ENCODE data around the gene IMMP2L. TPM values are rescaled to one million over a fixed set of nuclear protein-coding genes. Genes with fewer than 3 reads are reported as not detected.

The IMMP2L gene
- polyA plus RNA-seq, 1 of the 3 experiments (the other 2 are of a cell fraction): 10.7 TPM

GRCh38 chr7:111030336-111030735 lies 532.0 kb downstream of the IMMP2L start:
- TF ChIP-seq FOSL2 (IDR thresholded peaks at IDR 0.05; ENCODE audit: borderline replicate concordance, low read depth) (no peak), FOXJ3 (CRISPR knock-in tag; IDR thresholded peaks at IDR 0.05) (no peak), JUND (IDR thresholded peaks at IDR 0.05) (no peak), FOXM1 (IDR thresholded peaks at IDR 0.05; ENCODE audit: low read depth) (no peak), YY1 (IDR thresholded peaks at IDR 0.05; ENCODE audit: low read depth) (no peak), RXRA (IDR thresholded peaks at IDR 0.05; ENCODE audit: borderline replicate concordance, low read depth) (no peak), MEF2A (IDR thresholded peaks at IDR 0.05; ENCODE audit: borderline replicate concordance, low read depth) (no peak), ZBTB33 (IDR thresholded peaks at IDR 0.05; ENCODE audit: borderline replicate concordance, low read depth) (no peak), TAF1 (IDR thresholded peaks at IDR 0.05; ENCODE audit: borderline replicate concordance, low read depth, low read length) (no peak), POLR2AphosphoS5 (IDR thresholded peaks at IDR 0.05; ENCODE audit: low read depth, low read length) (no peak), MAX (IDR thresholded peaks at IDR 0.05; ENCODE audit: low read depth) (no peak), TEAD4 (IDR thresholded peaks at IDR 0.05; ENCODE audit: borderline replicate concordance, insufficient read depth) (no peak), REST (IDR thresholded peaks at IDR 0.05; ENCODE audit: low read depth, low read length) (no peak)
- no peak overlapping the region; the same call in 1 of the 2 replicates for H3K4me2 ChIP-seq

More at GRCh38 chr7:111030336-111030735, 532.0 kb downstream of the IMMP2L start:
- Histone ChIP-seq H3K27ac (ENCODE audit: low read depth in 2 of 2, low read length in 1 of 2) (peak overlapping the region in 1 of 2 experiments; percentile 69; a peak in 3 of 4 replicates), H3K27me3 (ENCODE audit: insufficient read depth) (no peaks in the 10 kb centered on the region), H3K4me3 (ENCODE audit: low read depth in 2 of 2, low read length in 1 of 2) (no peak overlapping the region), H3F3A (replicated peaks; ENCODE audit: insufficient read depth) (peaks cover 18% of the 10 kb centered on the region), H3K9me3 (no peaks in the 10 kb centered on the region), H4K20me1 (ENCODE audit: insufficient read depth) (no peaks in the 10 kb centered on the region), H3K79me2 (ENCODE audit: insufficient read depth) (no peaks in the 10 kb centered on the region), H3K4me1 (ENCODE audit: control insufficient read depth in 1 of 2, insufficient read depth in 2 of 2, low read depth in 1 of 2, low read length in 1 of 2) (peaks cover 7 to 21% of the 10 kb centered on the region in 2 experiments; a peak in 3 of 4 replicates), H3K9me2 (no peaks in the 10 kb centered on the region), H3K9ac (no peak overlapping the region), H2AFZ (ENCODE audit: low read depth) (no peak overlapping the region), H3K36me3 (replicated peaks in 1 of 2; ENCODE audit: control insufficient read depth in 1 of 2, insufficient read depth in 2 of 2, low read length in 1 of 2) (no peaks in the 10 kb centered on the region)
- CTCF ChIA-PET: no interaction called here
- no peak for DNase-seq
- POLR2A ChIA-PET: no interaction called here

Measured in SK-N-SH (cell line).